Astrocyte (in vitro differentiated cells and primary cell): ENCODE data around the gene MAP4K4. TPM values are rescaled to one million over a fixed set of nuclear protein-coding genes. Genes with fewer than 3 reads are reported as not detected.

Source experiments
- DNase-seq: peaks from one replicate; pipeline ENCODE4 v3.0.0-alpha.2; 2010; ENCODE audit warnings: low read depth
- FAIRE-seq: peaks from 2 replicates; lab custom pipeline; 2011; peaks lifted over from hg19 to GRCh38; lab: Jason Lieb, UNC
- H2AFZ ChIP-seq: 2 replicates; pipeline ENCODE4 v1.6.0; 2012; ENCODE audit warnings: low read depth, low read length, inconsistent platforms
- H3K27ac ChIP-seq: 2 replicates; pipeline ENCODE4 v1.5.1; 2011; ENCODE audit warnings: low read depth, low read length, inconsistent platforms
- H3K27me3 ChIP-seq: 2 replicates; pipeline ENCODE4 v1.6.0; 2011; ENCODE audit warnings: low read length, inconsistent platforms; ENCODE audit not compliant: insufficient read depth
- H3K36me3 ChIP-seq: 2 replicates; pipeline ENCODE4 v1.5.1; 2011; ENCODE audit warnings: low read length, inconsistent platforms; ENCODE audit not compliant: insufficient read depth
- H3K4me1 ChIP-seq: 2 replicates; pipeline ENCODE4 v1.5.1; 2011; ENCODE audit warnings: low read length, inconsistent platforms; ENCODE audit not compliant: insufficient read depth
- H3K4me2 ChIP-seq: 2 replicates; pipeline ENCODE4 v1.6.0; 2012; ENCODE audit warnings: low read length, inconsistent platforms
- H3K4me3 ChIP-seq: 2 replicates; pipeline ENCODE4 v1.5.1; 2011; ENCODE audit warnings: low read depth, mild to moderate bottlenecking, low read length, inconsistent platforms; ENCODE audit not compliant: insufficient read depth
- H3K79me2 ChIP-seq: 2 replicates; pipeline ENCODE4 v1.6.0; 2012; ENCODE audit warnings: mild to moderate bottlenecking, low read length, inconsistent platforms; ENCODE audit not compliant: insufficient read depth
- H3K9ac ChIP-seq: 2 replicates; pipeline ENCODE4 v1.6.0; 2012; ENCODE audit warnings: mild to moderate bottlenecking, low read length, inconsistent platforms
- H3K9me3 ChIP-seq: 2 replicates; pipeline ENCODE4 v1.5.1; 2012; ENCODE audit warnings: low read depth, mild to moderate bottlenecking, low read length, inconsistent platforms; ENCODE audit not compliant: insufficient read depth
- H4K20me1 ChIP-seq: 2 replicates; pipeline ENCODE4 v1.6.0; 2012; ENCODE audit warnings: low read length, inconsistent platforms; ENCODE audit not compliant: insufficient read depth
- H3K27ac Mint-ChIP-seq: one replicate; pipeline ENCODE4 v1.8.0; 2021; ENCODE audit warnings: mild to moderate bottlenecking, mixed read lengths; ENCODE audit not compliant: unreplicated experiment
- H3K27me3 Mint-ChIP-seq: one replicate; pipeline ENCODE4 v1.8.0; 2021; ENCODE audit warnings: low read depth, mixed read lengths; ENCODE audit not compliant: unreplicated experiment
- H3K36me3 Mint-ChIP-seq: one replicate; pipeline ENCODE4 v1.8.0; 2021; ENCODE audit warnings: low read depth, mixed read lengths; ENCODE audit not compliant: unreplicated experiment
- H3K4me1 Mint-ChIP-seq: one replicate; pipeline ENCODE4 v1.8.0; 2021; ENCODE audit warnings: low read depth, mixed read lengths; ENCODE audit not compliant: unreplicated experiment
- H3K4me3 Mint-ChIP-seq: one replicate; pipeline ENCODE4 v1.8.0; 2021; ENCODE audit warnings: mild to moderate bottlenecking, moderate library complexity, mixed read lengths; ENCODE audit not compliant: unreplicated experiment
- H3K9me3 Mint-ChIP-seq: one replicate; pipeline ENCODE4 v1.8.0; 2021; ENCODE audit warnings: mild to moderate bottlenecking, mixed read lengths; ENCODE audit not compliant: unreplicated experiment
- EZH2 ChIP-seq: IDR thresholded peaks from 2 replicates; pipeline ENCODE4 v1.6.1; 2012; ENCODE audit warnings: mild to moderate bottlenecking, low read length, inconsistent platforms; ENCODE audit not compliant: insufficient read depth
- total RNA-seq: library from RNA; stranded (reverse); gene quantifications from 2 replicates; pipeline ENCODE4 v1.2.1, GENCODE V29; 2021
- TF ChIP-seq, protein P1 (sequence below): IDR thresholded peaks from 2 replicates; pipeline ENCODE4 v1.5.1; 2011; ENCODE audit warnings: low read depth, mild to moderate bottlenecking, inconsistent platforms, low read length, moderate library complexity; ENCODE audit not compliant: insufficient read depth

The MAP4K4 gene
- total RNA-seq, 1 donor from 2014 or later: 231 TPM

DNA sequence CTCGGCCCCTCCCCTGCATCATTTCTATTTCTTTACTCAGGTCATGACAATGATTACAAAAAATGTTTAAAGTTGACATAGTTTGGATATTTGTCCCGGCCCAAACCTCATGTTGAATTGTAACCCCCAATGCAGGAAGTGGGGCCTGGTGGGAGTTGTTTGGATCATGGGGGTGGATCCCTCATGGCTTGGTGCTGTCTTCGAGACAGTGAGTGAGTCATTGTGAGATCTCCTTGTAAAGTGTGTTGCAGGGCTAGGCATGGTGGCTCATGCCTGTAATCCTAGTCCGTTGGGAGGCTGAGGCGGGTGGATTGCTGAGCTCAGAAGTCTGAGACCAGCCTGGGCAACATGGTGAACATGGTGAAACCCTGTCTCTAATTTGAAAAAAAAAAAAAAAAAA is 9.2 kb upstream of the MAP4K4 start:
- FAIRE-seq: no peak
- no peaks in the 10 kb centered on the region for H3K9me3 ChIP-seq

DNA sequence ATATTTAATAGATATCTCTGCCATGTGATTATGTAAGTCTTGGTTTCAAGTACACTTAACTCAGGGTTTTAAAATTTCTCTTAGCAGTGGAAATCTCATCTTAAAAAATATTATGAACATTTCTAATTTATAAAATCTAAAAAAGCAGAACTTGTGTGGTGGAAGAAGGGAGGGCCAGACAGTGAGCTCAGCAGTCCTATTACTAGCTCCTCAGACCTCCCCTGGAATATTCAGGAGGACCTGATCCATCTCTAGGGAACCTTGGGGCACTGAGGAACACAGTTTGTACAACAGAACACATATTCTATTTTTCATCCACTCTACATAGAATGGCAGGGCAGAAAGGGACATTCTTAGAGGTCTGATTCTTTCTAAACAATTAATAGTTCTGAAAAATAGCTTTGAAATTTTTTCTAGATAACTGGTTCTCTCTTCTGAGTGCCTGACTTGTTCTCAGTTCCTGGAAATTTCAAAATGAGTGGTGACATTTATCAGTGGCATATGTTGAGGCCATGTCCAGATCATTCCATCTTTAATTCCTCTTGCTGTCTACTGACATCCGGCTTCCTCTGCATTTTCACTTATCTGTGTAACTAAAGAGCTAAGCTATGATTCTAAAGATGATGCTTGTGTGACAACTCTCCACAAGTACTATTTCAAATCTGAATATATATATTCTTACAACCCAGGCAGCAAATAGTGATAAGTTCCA is 8.2 kb upstream of the MAP4K4 start:
- H3K4me2 ChIP-seq: no peak overlapping the region
- Mint-ChIP-seq H3K36me3 (no peaks in the 10 kb centered on the region), H3K27ac (no peak overlapping the region), H3K9me3 (peaks cover 3% of the 10 kb centered on the region), H3K4me3 (no peak overlapping the region), H3K4me1 (peaks cover 10% of the 10 kb centered on the region), H3K27me3 (peaks cover 2% of the 10 kb centered on the region)
- H3K4me1 ChIP-seq: peaks cover 4% of the 10 kb centered on the region
- no peaks in the 10 kb centered on the region for H4K20me1 ChIP-seq
- H3K9me3 ChIP-seq: no peaks in the 10 kb centered on the region
- no peaks in the 10 kb centered on the region for H3K27me3 ChIP-seq
- TF ChIP-seq, protein P1, sequence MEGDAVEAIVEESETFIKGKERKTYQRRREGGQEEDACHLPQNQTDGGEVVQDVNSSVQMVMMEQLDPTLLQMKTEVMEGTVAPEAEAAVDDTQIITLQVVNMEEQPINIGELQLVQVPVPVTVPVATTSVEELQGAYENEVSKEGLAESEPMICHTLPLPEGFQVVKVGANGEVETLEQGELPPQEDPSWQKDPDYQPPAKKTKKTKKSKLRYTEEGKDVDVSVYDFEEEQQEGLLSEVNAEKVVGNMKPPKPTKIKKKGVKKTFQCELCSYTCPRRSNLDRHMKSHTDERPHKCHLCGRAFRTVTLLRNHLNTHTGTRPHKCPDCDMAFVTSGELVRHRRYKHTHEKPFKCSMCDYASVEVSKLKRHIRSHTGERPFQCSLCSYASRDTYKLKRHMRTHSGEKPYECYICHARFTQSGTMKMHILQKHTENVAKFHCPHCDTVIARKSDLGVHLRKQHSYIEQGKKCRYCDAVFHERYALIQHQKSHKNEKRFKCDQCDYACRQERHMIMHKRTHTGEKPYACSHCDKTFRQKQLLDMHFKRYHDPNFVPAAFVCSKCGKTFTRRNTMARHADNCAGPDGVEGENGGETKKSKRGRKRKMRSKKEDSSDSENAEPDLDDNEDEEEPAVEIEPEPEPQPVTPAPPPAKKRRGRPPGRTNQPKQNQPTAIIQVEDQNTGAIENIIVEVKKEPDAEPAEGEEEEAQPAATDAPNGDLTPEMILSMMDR: no peak
- no peak for TF ChIP-seq EZH2
- H3K4me3 ChIP-seq: no peak overlapping the region
- FAIRE-seq: no peak
- no peaks in the 10 kb centered on the region for H3K36me3 ChIP-seq
- H3K27ac ChIP-seq: no peak overlapping the region
- H3K9ac ChIP-seq: no peak overlapping the region
- DNase-seq: no peak
- H3K79me2 ChIP-seq: no peaks in the 10 kb centered on the region
- H2AFZ ChIP-seq: no peak overlapping the region

More for the DNA sequence above, 9.2 kb upstream of the MAP4K4 start:
- no peak for TF ChIP-seq EZH2
- TF ChIP-seq, protein P1: no peak
- no peak overlapping the region for H3K9ac ChIP-seq
- no peak for DNase-seq
- peaks cover 3% of the 10 kb centered on the region for H3K9me3 Mint-ChIP-seq
- no peaks in the 10 kb centered on the region for H3K36me3 Mint-ChIP-seq
- peaks cover 10% of the 10 kb centered on the region for H3K4me1 Mint-ChIP-seq
- no peak overlapping the region for H3K4me3 ChIP-seq
- no peak overlapping the region for H2AFZ ChIP-seq
- H3K27ac ChIP-seq: no peak overlapping the region
- no peaks in the 10 kb centered on the region for H3K27me3 ChIP-seq
- H3K4me2 ChIP-seq: no peak overlapping the region
- no peaks in the 10 kb centered on the region for H3K79me2 ChIP-seq
- H3K36me3 ChIP-seq: no peaks in the 10 kb centered on the region
- no peaks in the 10 kb centered on the region for H4K20me1 ChIP-seq
- no peak overlapping the region for H3K27ac Mint-ChIP-seq
- H3K4me1 ChIP-seq: peaks cover 4% of the 10 kb centered on the region
- H3K27me3 Mint-ChIP-seq: peaks cover 2% of the 10 kb centered on the region
- no peak overlapping the region for H3K4me3 Mint-ChIP-seq

DNA sequence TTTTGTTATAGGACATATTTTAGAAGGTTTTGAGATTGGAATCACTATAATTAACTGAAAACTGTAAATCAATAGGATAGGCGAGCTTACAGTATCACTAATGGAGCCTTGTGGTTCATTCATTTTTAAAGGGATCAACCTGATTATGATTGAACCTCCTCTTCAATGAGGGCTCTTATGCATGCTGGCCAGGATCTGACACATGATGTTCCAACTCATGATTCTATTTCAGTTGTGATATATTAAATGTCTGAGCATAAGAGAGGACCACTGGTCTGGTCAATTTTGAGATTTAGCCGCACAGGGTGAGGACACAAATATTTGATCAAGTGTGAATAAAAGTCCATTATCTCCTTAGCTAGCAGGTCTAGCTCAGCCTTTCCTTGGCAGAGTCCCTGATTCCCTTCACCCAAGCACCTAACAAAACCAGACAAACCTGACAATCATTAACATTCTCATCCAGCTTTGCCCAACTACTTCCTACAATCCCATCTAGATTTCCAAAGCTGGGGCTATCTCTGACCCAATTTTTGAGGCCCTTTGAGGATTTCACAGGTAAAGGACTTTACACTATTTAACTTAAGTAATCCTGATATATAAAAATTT is 6.9 kb upstream of the MAP4K4 start:
- H3K27ac ChIP-seq: no peak overlapping the region
- H3K4me1 ChIP-seq: peaks cover 4% of the 10 kb centered on the region
- H3K4me3 Mint-ChIP-seq: no peak overlapping the region
- H3K27ac Mint-ChIP-seq: no peak overlapping the region
- no peak for DNase-seq
- FAIRE-seq: no peak
- H3K36me3 Mint-ChIP-seq: no peaks in the 10 kb centered on the region
- TF ChIP-seq, protein P1: no peak
- TF ChIP-seq EZH2: no peak
- H3K27me3 ChIP-seq: no peaks in the 10 kb centered on the region
- H3K79me2 ChIP-seq: no peaks in the 10 kb centered on the region
- H3K36me3 ChIP-seq: no peaks in the 10 kb centered on the region
- no peaks in the 10 kb centered on the region for H3K9me3 ChIP-seq
- peaks cover 2% of the 10 kb centered on the region for H3K27me3 Mint-ChIP-seq
- H3K4me1 Mint-ChIP-seq: peaks cover 10% of the 10 kb centered on the region
- H4K20me1 ChIP-seq: no peaks in the 10 kb centered on the region
- H3K9me3 Mint-ChIP-seq: peaks cover 8% of the 10 kb centered on the region
- no peak overlapping the region for H3K9ac ChIP-seq
- H3K4me3 ChIP-seq: no peak overlapping the region
- H2AFZ ChIP-seq: no peak overlapping the region
- H3K4me2 ChIP-seq: no peak overlapping the region
